ENCODE measurements around the gene FGF22. TPM values are rescaled to one million over a fixed set of nuclear protein-coding genes. Genes with fewer than 3 reads are reported as not detected.

FGF22 gene
- total RNA-seq, 1 donor from 2014 or later: 0.73 TPM

- no peak for TF ChIP-seq CTCF (IDR thresholded peaks at IDR 0.05)
- intact Hi-C loops (cut with micrococcal nuclease): no loop called here
- Mint-ChIP-seq H3K27ac (no peak overlapping the region), H3K36me3 (ENCODE audit: low read depth) (peaks cover 35% of the 10 kb centered on the region), H3K9me3 (no peaks in the 10 kb centered on the region), H3K4me3 (no peak overlapping the region), H3K4me1 (peaks cover 43% of the 10 kb centered on the region), H3K27me3 (no peaks in the 10 kb centered on the region)
- ChIA-PET POLR2A (no interaction called here), CTCF (no interaction called here)
- DNase-seq (no peak), ATAC-seq (ENCODE audit: low read depth) (no peak)
Observed at GRCh38 chr19:655691-656090, 16.0 kb downstream of the FGF22 start.

GRCh38 chr19:656751-657559 lies 17.3 kb downstream of the FGF22 start:
- Mint-ChIP-seq H3K27ac (no peak overlapping the region), H3K4me3 (no peak overlapping the region), H3K4me1 (peaks cover 51% of the 10 kb centered on the region), H3K36me3 (ENCODE audit: low read depth) (peaks cover 30% of the 10 kb centered on the region), H3K27me3 (no peaks in the 10 kb centered on the region), H3K9me3 (no peaks in the 10 kb centered on the region)
- ChIA-PET CTCF (no interaction called here), POLR2A (no interaction called here)
- DNase-seq (no peak), ATAC-seq (ENCODE audit: low read depth) (no peak)
- intact Hi-C loops (cut with micrococcal nuclease): no loop called here
- no peak for TF ChIP-seq CTCF (IDR thresholded peaks at IDR 0.05)

GRCh38 chr19:657611-658010 lies 17.9 kb downstream of the FGF22 start:
- no peak for TF ChIP-seq CTCF (IDR thresholded peaks at IDR 0.05)
- Mint-ChIP-seq H3K36me3 (ENCODE audit: low read depth) (peaks cover 30% of the 10 kb centered on the region), H3K27ac (no peak overlapping the region), H3K4me3 (no peak overlapping the region), H3K27me3 (no peaks in the 10 kb centered on the region), H3K4me1 (peaks cover 51% of the 10 kb centered on the region), H3K9me3 (no peaks in the 10 kb centered on the region)
- CTCF ChIA-PET: no interaction called here
- ATAC-seq (ENCODE audit: low read depth) (no peak), DNase-seq (no peak)
- POLR2A ChIA-PET: no interaction called here
- intact Hi-C loops (cut with micrococcal nuclease): no loop called here

DNA sequence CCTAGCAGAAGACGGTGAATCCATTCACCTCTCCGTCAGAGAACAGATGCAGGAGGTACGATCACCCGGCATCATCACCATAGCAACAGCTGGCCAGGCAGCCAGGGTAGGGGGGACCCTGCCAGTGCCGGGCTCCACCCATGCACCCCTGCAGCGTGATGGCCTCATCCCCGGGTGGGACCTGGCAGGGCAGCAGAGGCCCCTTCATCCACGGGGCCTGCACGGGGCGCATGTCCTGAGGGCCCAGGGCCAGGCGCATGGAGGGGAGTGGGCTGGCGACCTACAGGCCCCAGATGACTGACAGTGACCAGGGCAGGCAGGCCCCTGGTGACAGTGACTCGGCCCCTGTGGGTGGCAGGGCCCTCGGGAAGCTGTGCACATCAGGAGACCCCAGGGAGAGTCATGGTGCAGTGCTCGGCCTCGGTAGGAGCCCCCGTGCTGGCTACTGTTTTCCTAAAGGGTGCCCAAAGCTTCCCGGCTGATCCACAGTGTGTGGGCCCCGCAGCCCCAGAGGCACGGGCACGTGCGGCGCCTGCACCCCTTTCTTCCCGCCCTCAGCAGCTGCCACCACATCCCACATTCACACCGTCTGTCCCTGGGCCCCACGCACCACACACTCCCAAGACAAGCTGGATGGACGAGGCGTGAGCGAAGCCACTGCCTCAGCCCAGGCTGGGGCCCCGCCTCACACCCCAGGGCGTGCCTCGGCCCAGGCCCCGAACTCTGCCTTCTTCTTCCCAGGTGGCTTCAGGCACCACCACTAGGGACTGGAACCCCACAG lies 18.6 kb downstream of the FGF22 start:
- Mint-ChIP-seq H3K27ac (peak overlapping the region; percentile 41), H3K4me1 (peaks cover 51% of the 10 kb centered on the region), H3K9me3 (no peaks in the 10 kb centered on the region), H3K36me3 (ENCODE audit: low read depth) (peaks cover 28% of the 10 kb centered on the region), H3K4me3 (peak overlapping the region; percentile 35), H3K27me3 (no peaks in the 10 kb centered on the region)
- ChIA-PET CTCF (no interaction called here), POLR2A (interaction anchor here (0.5 kb wide), 1 partner anchor 75 kb away, joined by 4 read pairs; no protein-coding TSS in a partner anchor)
- no peak for TF ChIP-seq CTCF (IDR thresholded peaks at IDR 0.05)
- DNase-seq (no peak), ATAC-seq (ENCODE audit: low read depth) (no peak)
- intact Hi-C loops (cut with micrococcal nuclease): no loop called here
